HCT116 (cell line): Measurements from ENCODE around the gene TRAF2. TPM values are rescaled to one million over a fixed set of nuclear protein-coding genes. Genes with fewer than 3 reads are reported as not detected.
"Not testable (repeated sequence)": the region's sequence is repeated elsewhere in the genome, so short reads cannot be mapped to it uniquely, and the experiment has no call there.

Experiments
- ATAC-seq: fragments of 200-7000 bp; cut with Tn5 transposase; 2 replicates; pipeline ENCODE4 v1.9.1; 2020; ENCODE audit warnings: mild to moderate bottlenecking, moderate library complexity
- BruUV-seq: library from RNA; stranded (reverse); fragments of 400-500 nt; replicated peaks from 2 replicates; lab custom pipeline; 2021; lab: Mats Ljungman, UMichigan
- CTCF ChIA-PET: fragments of 300-600 bp; sonication (Branson Sonifier 250); formaldehyde crosslinking; loops from one replicate; lab custom pipeline; 2021; ENCODE audit warnings: antibody characterized with exemption; lab: Charles Lee
- POLR2A ChIA-PET: fragments of 300-600, 350-600 bp; sonication (Branson Sonifier 250); formaldehyde crosslinking; loops from one replicate; lab custom pipeline; 2021; ENCODE audit warnings: antibody characterized with exemption; lab: Charles Lee
- RAD21 ChIA-PET, 2 experiments: fragments of 300-600 bp; sonication (Branson Sonifier 250); formaldehyde crosslinking; loops; one replicate each; lab custom pipeline; 2023; ENCODE audit warnings: low total read pairs in 2 of 2; ENCODE audit not compliant: uncharacterized antibody in 2 of 2, unreplicated experiment in 2 of 2, low non-redundant PET in 1 of 2; lab: Charles Lee
- DNase-seq: peaks from one replicate; pipeline ENCODE4 v3.0.0-alpha.2; 2010; ENCODE audit warnings: low read depth, low spot score
- H2AFZ ChIP-seq: fragments of 200-600 bp; shearing (Covaris generic), sonication (generic); 2 replicates; pipeline ENCODE4 v1.6.1; 2017; ENCODE audit warnings: low read depth, mixed run types, mixed read lengths, antibody characterized with exemption, low read length; ENCODE audit not compliant: poor library complexity, severe bottlenecking
- H3K27ac ChIP-seq: 2 replicates; pipeline ENCODE4 v1.5.1; 2012; ENCODE audit warnings: low read depth, low read length
- H3K27me3 ChIP-seq: fragments of 200-600 bp; sonication (generic); 2 replicates; pipeline ENCODE4 v1.6.1; 2016; ENCODE audit warnings: mixed run types, low read length, mixed read lengths; ENCODE audit not compliant: insufficient read depth
- H3K36me3 ChIP-seq, 2 experiments: fragments of 200-500 bp in 1 of 2; fragments of 200-600 bp in 1 of 2; sonication (Bioruptor generic) in 1 of 2; sonication (generic) in 1 of 2; 2 replicates each; pipeline versions ENCODE4 v1.5.1 to v1.6.1; 2014 to 2016; ENCODE audit warnings: low read length in 2 of 2, inconsistent platforms in 1 of 2, mixed read lengths in 1 of 2, mixed run types in 1 of 2; ENCODE audit not compliant: insufficient read depth in 2 of 2, control insufficient read depth in 1 of 2
- H3K4me1 ChIP-seq, 2 experiments: fragments of 200-600 bp in 1 of 2; sonication (generic) in 1 of 2; 2 replicates each; pipeline versions ENCODE4 v1.5.1 to v1.6.1; 2012 to 2017; ENCODE audit warnings: low read length in 2 of 2, inconsistent platforms in 1 of 2, mild to moderate bottlenecking in 1 of 2, mixed read lengths in 1 of 2, mixed run types in 1 of 2, moderate library complexity in 1 of 2; ENCODE audit not compliant: insufficient read depth in 2 of 2, control insufficient read depth in 1 of 2
- H3K4me2 ChIP-seq: fragments of 200-600 bp; sonication (generic); 2 replicates; pipeline ENCODE4 v1.6.1; 2017; ENCODE audit warnings: mixed run types, low read length, mixed read lengths
- H3K4me3 ChIP-seq, 2 experiments: fragments of 200-600 bp in 1 of 2; sonication (generic) in 1 of 2; replicated peaks in 1 of 2; 2 replicates each; pipeline ENCODE4 v1.5.1; 2011 to 2016; ENCODE audit warnings: low read length in 2 of 2, control low read depth in 1 of 2, low read depth in 1 of 2, mild to moderate bottlenecking in 1 of 2, mixed read lengths in 1 of 2, mixed run types in 1 of 2
- H3K79me2 ChIP-seq: fragments of 200-600 bp; sonication (generic); 2 replicates; pipeline ENCODE4 v1.6.1; 2017; ENCODE audit warnings: mild to moderate bottlenecking, mixed run types, low read length, moderate library complexity, mixed read lengths; ENCODE audit not compliant: insufficient read depth
- H3K9ac ChIP-seq: fragments of 200-600 bp; sonication (generic); 2 replicates; pipeline ENCODE4 v1.6.1; 2016; ENCODE audit warnings: low read length, mixed read lengths
- H3K9me2 ChIP-seq: fragments of 200-600 bp; sonication (generic), shearing (Covaris generic); 2 replicates; pipeline ENCODE4 v1.6.1; 2017; ENCODE audit warnings: mixed run types, mild to moderate bottlenecking, moderate library complexity; ENCODE audit not compliant: insufficient read depth
- H3K9me3 ChIP-seq, 2 experiments: fragments of 200-500 bp in 1 of 2; fragments of 200-600 bp in 1 of 2; sonication (Bioruptor generic) in 1 of 2; sonication (generic) in 1 of 2; 2 replicates each; pipeline ENCODE4 v1.6.1; 2014 to 2017; ENCODE audit warnings: low read length in 2 of 2, mixed read lengths in 2 of 2, inconsistent platforms in 1 of 2, low read depth in 1 of 2, mild to moderate bottlenecking in 1 of 2, mixed run types in 1 of 2, moderate library complexity in 1 of 2; ENCODE audit not compliant: control insufficient read depth in 1 of 2, insufficient read depth in 1 of 2
- H4K20me1 ChIP-seq: fragments of 200-600 bp; sonication (generic), shearing (Covaris generic); 2 replicates; pipeline ENCODE4 v1.6.1; 2017; ENCODE audit warnings: mixed run types, mild to moderate bottlenecking, moderate library complexity; ENCODE audit not compliant: insufficient read depth
- ELF1 ChIP-seq: IDR thresholded peaks from 2 replicates; pipeline ENCODE4 v1.6.1; 2012; ENCODE audit warnings: low read depth, borderline replicate concordance
- YY1 ChIP-seq: IDR thresholded peaks from 2 replicates; pipeline ENCODE4 v1.6.1; 2011; ENCODE audit warnings: low read length, low read depth, moderate library complexity, mild to moderate bottlenecking; ENCODE audit not compliant: insufficient replicate concordance; ENCODE audit errors: extremely low read depth
- intact Hi-C: fragments of 100-400 bp; cut with micrococcal nuclease; formaldehyde crosslinking; loops from 2 replicates; pipeline ENCODE4 v1.10.0; 2022
- total RNA-seq: library from RNA; stranded (reverse); gene quantifications from one replicate; pipeline ENCODE4 v1.2.1, GENCODE V29; 2021; ENCODE audit not compliant: unreplicated experiment
- TF ChIP-seq, protein P1 (sequence below), 3 experiments: fragments of 200-600 bp in 1 of 3; sonication (generic) in 1 of 3; IDR thresholded peaks in 2 of 3; conservative IDR thresholded peaks in 1 of 3; 2 replicates each; pipeline ENCODE4 v1.5.1; 2012 to 2017; ENCODE audit warnings: low read depth in 2 of 3, low read length in 2 of 3, antibody characterized with exemption in 1 of 3, borderline replicate concordance in 1 of 3, control low read depth in 1 of 3, mild to moderate bottlenecking in 1 of 3, mixed read lengths in 1 of 3, mixed run types in 1 of 3, moderate library complexity in 1 of 3; ENCODE audit not compliant: insufficient read depth in 1 of 3

Gene TRAF2
- total RNA-seq, 1 experiment from 2014 or later = 28.4 TPM

DNA sequence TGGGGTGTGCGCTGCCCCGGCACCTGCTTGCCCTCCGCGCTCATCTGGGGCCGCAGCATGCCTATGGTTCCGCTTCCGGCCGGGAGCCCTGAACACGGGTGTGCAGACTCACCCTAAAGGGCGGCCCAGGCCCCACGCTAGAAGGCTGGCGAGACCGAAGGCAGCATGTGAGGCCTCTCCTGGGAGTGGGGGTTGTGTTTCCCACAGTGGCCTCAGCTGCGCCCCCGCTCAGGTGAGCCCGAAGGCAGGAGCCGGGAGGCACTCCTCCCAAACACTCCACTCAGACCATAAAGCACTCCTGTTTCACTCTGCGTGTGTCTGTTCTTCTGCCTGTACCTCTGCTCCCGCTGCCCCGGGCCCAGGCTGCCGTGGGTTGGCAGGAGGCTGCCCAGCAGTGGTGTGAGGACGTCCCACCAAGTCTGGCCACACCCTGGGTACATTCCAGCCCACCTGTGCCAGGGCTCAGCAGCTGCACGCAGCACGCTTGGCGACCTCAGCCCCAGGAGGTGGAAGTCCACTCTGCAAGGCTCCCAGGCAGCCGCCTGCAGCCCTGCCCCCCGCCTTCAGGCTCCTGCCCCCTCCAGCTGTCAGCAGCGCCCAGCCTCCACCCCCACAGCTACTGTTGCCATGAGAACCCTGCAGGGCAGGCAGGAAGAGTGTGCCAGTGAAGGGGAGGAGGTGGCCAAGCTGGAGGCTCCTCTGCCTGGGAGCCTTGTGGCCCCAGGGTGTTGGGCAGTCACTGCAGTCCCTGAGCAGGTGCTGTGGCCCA, 45.3 kb upstream of the TRAF2 start:
- no peaks in the 10 kb centered on the region for H3K9me3 ChIP-seq
- H3K9ac ChIP-seq = no peak overlapping the region
- peak overlapping the region; percentile 70 for H3K27ac ChIP-seq
- no peak overlapping the region for H3K4me3 ChIP-seq
- H3K9me2 ChIP-seq = no peaks in the 10 kb centered on the region
- peak; percentile 15 for ATAC-seq
- H4K20me1 ChIP-seq = no peaks in the 10 kb centered on the region
- no peak for DNase-seq
- intact Hi-C loops = loop anchor here (5.0 to 10.0 kb wide), 2 partner anchors 104 to 196 kb away; partner anchors contain the start of genes C8G and FBXW5
- no peak overlapping the region for H2AFZ ChIP-seq
- peak overlapping the region; percentile 85 for H3K4me2 ChIP-seq
- ChIA-PET RAD21 (no interaction called here), POLR2A (no interaction called here), CTCF (interaction anchor here (1.0 to 1.4 kb wide), 3 partner anchors 41 to 137 kb away, joined by 3 to 4 read pairs (median 3); no protein-coding TSS in a partner anchor)
- no peaks in the 10 kb centered on the region for H3K36me3 ChIP-seq
- peaks cover 29 to 39% of the 10 kb centered on the region in 2 experiments for H3K4me1 ChIP-seq
- no peaks in the 10 kb centered on the region for H3K79me2 ChIP-seq
- no peaks in the 10 kb centered on the region for H3K27me3 ChIP-seq
- no TSS peak for BruUV-seq
- TF ChIP-seq, protein P1, sequence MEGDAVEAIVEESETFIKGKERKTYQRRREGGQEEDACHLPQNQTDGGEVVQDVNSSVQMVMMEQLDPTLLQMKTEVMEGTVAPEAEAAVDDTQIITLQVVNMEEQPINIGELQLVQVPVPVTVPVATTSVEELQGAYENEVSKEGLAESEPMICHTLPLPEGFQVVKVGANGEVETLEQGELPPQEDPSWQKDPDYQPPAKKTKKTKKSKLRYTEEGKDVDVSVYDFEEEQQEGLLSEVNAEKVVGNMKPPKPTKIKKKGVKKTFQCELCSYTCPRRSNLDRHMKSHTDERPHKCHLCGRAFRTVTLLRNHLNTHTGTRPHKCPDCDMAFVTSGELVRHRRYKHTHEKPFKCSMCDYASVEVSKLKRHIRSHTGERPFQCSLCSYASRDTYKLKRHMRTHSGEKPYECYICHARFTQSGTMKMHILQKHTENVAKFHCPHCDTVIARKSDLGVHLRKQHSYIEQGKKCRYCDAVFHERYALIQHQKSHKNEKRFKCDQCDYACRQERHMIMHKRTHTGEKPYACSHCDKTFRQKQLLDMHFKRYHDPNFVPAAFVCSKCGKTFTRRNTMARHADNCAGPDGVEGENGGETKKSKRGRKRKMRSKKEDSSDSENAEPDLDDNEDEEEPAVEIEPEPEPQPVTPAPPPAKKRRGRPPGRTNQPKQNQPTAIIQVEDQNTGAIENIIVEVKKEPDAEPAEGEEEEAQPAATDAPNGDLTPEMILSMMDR (IDR thresholded peaks at IDR 0.05 in 2 of 3, conservative IDR thresholded peaks at IDR 0.05 in 1 of 3; ENCODE audit: borderline replicate concordance in 1 of 3, insufficient read depth in 1 of 3, low read depth in 2 of 3, low read length in 2 of 3) = no peak
- TF ChIP-seq ELF1 = no peak
- no peak for TF ChIP-seq YY1

DNA sequence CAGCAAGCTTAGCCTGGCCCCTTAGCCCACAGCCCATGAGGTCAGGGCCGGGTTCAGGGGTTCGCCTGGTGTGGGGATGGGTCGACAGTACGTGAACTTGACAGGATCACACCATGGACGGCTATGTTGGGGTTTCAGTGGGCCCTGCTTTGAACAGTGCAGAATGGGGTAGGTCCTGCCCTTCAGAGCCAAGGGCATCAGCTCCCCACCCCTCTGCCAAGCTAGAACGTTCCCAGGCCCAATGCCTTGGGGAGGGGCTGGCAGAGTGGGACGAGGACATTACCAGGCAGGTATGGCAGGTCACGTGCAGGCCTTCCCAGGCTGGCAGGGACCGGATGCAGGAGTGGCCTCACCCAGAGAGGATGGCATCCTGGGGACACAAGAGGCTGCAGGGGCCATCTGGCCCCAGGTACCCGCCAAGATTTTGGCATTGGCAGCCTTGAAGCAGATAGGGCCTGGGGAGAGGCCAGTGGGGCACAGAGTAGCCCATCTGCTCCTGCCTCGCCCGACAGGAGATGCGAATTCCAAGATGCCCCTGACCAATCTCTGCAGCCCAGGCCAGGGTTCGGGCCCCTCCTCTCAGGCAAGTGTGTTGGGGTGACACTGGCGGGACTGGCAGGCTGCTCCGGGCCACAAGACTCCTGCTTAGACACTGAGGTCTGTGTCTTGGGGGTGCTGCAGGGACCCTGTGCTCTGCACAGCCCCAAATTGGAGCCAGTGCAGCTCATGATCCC, 44.5 kb upstream of the TRAF2 start:
- Histone ChIP-seq H3K4me2 (peak overlapping the region; percentile 85), H3K27ac (peak overlapping the region; percentile 70), H3K4me1 (peaks cover 29 to 39% of the 10 kb centered on the region in 2 experiments), H3K4me3 (peak overlapping the region in 1 of 2 experiments; percentile 57; a peak in 3 of 4 replicates)
- POLR2A ChIA-PET = interaction anchor here (0.9 kb wide), 1 partner anchor 56 kb away, joined by 5 read pairs; no protein-coding TSS in a partner anchor
- RAD21 ChIA-PET, H2AFZ ChIP-seq, H3K36me3 ChIP-seq, DNase-seq, H3K9me2 ChIP-seq, H3K9me3 ChIP-seq, H4K20me1 ChIP-seq, H3K79me2 ChIP-seq, H3K27me3 ChIP-seq, H3K9ac ChIP-seq, BruUV-seq: not testable (repeated sequence)
- intact Hi-C loops = loop anchor here (5.0 to 10.0 kb wide), 2 partner anchors 103 to 195 kb away; partner anchors contain the start of genes C8G and FBXW5
- peak; percentile 23 for ATAC-seq
- CTCF ChIA-PET = interaction anchor here (0.7 to 1.7 kb wide), 19 partner anchors 11 to 245 kb away, joined by 3 to 12 read pairs (median 3); partner anchors contain the start of genes FUT7, MAN1B1, NPDC1 and PAXX
